Ishikawa (cell line): ENCODE results near the gene MORC1.

ENCODE experiments used
- CEBPB ChIP-seq: IDR thresholded peaks from 2 replicates; pipeline ENCODE4 v1.6.1; 2012
- CREB1 ChIP-seq: IDR thresholded peaks from 2 replicates; pipeline ENCODE4 v1.6.1; 2012; ENCODE audit warnings: low read depth
- EGR1 ChIP-seq: IDR thresholded peaks from 2 replicates; pipeline ENCODE4 v1.6.1; 2012
- EP300 ChIP-seq: IDR thresholded peaks from 2 replicates; pipeline ENCODE4 v1.6.1; 2012; ENCODE audit warnings: borderline replicate concordance
- FOXM1 ChIP-seq: IDR thresholded peaks from 2 replicates; pipeline ENCODE4 v1.6.1; 2012; ENCODE audit warnings: low read depth, borderline replicate concordance
- MAX ChIP-seq: IDR thresholded peaks from 2 replicates; pipeline ENCODE4 v1.6.1; 2012
- NFIC ChIP-seq: IDR thresholded peaks from 2 replicates; pipeline ENCODE4 v1.6.1; 2012
- RAD21 ChIP-seq: IDR thresholded peaks from 2 replicates; pipeline ENCODE4 v1.6.1; 2012; ENCODE audit warnings: low read depth
- REST ChIP-seq: IDR thresholded peaks from 2 replicates; pipeline ENCODE4 v1.6.1; 2012; ENCODE audit warnings: low read depth, mild to moderate bottlenecking
- TAF1 ChIP-seq: IDR thresholded peaks from 2 replicates; pipeline ENCODE4 v1.6.1; 2012; ENCODE audit warnings: low read depth, mild to moderate bottlenecking
- TCF12 ChIP-seq: IDR thresholded peaks from 2 replicates; pipeline ENCODE4 v1.6.1; 2012; ENCODE audit warnings: low read depth
- TEAD4 ChIP-seq: IDR thresholded peaks from 2 replicates; pipeline ENCODE4 v1.6.1; 2012
- USF1 ChIP-seq: IDR thresholded peaks from 2 replicates; pipeline ENCODE4 v1.6.1; 2012
- YY1 ChIP-seq: IDR thresholded peaks from 2 replicates; pipeline ENCODE4 v1.6.1; 2012; ENCODE audit warnings: low read depth
- ZBTB7A ChIP-seq: IDR thresholded peaks from 2 replicates; pipeline ENCODE4 v1.6.1; 2012; ENCODE audit warnings: low read depth

Gene MORC1

DNA sequence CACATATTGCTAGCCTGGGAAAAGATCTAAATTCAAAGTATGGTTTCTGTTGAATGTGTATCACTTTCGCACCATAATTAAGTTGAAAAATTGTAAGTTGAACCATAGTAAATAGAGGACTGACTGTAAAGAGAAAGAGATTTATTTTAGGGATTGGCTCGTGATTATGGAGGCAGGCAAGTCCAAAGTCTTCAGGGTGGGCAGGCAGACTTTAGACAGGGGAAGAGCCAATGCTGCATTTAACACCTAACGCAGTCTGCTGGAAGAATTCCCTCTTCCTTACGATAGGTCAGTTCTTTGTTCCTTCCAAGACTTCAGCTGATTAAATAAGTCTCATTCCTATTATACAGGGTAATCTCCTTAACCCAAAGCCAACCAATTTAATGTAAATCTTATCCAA, 34.4 kb upstream of the MORC1 start:
- TF ChIP-seq RAD21 = no peak
- TF ChIP-seq REST = no peak
- no peak for TF ChIP-seq MAX
- no peak for TF ChIP-seq CEBPB
- TF ChIP-seq ZBTB7A = no peak
- TF ChIP-seq NFIC = no peak
- TF ChIP-seq EP300 = no peak
- no peak for TF ChIP-seq TAF1

DNA sequence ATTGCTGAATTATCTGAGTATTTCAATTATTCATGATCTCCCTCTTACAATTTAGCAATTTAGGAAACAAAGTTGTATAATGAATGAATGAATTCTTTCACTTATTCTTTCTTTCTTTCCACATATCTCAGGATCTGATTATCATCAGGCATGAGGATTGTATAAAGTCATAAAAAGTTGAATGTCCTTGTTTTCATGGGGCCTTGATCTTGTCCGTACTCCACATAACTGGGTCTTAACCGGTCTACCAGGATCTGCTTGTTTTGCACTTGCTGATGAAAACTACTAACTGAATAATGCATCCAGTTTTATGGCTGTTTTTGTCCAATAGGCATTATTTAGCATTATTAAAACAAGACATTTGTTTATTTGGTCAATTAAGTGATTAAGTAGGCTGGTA, 31.1 kb upstream of the MORC1 start:
- TF ChIP-seq YY1 (no peak), TAF1 (no peak), MAX (no peak), CEBPB (no peak), NFIC (no peak), EP300 (no peak), USF1 (no peak), TCF12 (no peak), EGR1 (no peak), CREB1 (no peak), RAD21 (no peak)

- TF ChIP-seq REST (no peak), NFIC (no peak), TAF1 (no peak), EGR1 (no peak), RAD21 (no peak), TEAD4 (no peak)
These were observed 25.7 kb upstream of the MORC1 start for GRCh38 chr3:109143646-109144045.

DNA sequence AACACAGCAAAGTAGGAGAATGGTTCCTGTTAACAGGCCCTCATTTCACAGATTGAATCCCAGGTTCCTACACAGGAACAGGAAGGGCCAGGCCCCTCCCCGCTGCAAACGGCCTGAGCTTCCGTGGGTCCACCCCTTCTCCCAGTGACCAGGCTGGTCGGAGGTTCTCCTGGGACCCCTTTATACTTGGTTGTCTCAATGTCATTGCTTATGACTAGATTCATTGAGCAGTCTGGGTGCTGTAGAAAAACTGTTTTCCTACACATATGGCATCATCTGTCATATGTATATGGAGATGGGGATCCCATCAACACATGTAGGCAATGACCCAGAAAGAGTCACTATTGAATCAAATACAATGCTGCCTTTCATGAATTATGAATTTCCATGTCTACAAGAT, 22.4 kb upstream of the MORC1 start:
- TF ChIP-seq TCF12 (no peak), MAX (no peak), ZBTB7A (no peak), RAD21 (no peak), TAF1 (no peak), NFIC (no peak), CEBPB (no peak), TEAD4 (no peak), EP300 (no peak), REST (no peak), USF1 (no peak), EGR1 (no peak), CREB1 (no peak), FOXM1 (no peak), YY1 (no peak)

DNA sequence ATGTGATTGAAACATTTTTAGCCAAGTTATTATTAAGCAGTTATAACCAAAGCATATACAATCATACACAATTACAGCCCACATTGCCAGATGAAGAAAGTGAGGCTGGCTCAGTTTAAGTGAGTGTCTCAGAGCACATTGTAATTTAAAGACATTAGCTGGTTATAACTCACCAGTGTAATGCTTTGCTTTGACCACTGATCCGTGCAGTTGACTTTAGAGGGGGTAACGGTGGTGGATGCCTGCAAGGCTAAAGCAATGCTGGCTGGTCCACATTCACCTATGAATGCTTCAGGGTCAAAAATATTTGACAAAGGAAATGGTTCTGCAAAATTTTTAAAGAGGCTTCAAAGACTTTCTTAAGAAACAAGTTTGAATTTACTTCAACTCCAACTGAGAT, 19.8 kb upstream of the MORC1 start:
- TF ChIP-seq EGR1 = no peak
